Omental fat pad (tissue), 4 donors: ENCODE data around the gene MALL. TPM values are rescaled to one million over a fixed set of nuclear protein-coding genes. Genes with fewer than 3 reads are reported as not detected.
"Not testable (repeated sequence)": the region's sequence is repeated elsewhere in the genome, so short reads cannot be mapped to it uniquely, and the experiment has no call there.

ENCODE experiments used
- ATAC-seq: fragments of 150-250 bp; one replicate; pipeline ENCODE4 v1.9.1; 2016; ENCODE audit warnings: mild to moderate bottlenecking, moderate library complexity; ENCODE audit not compliant: low FRiP score
- DNase-seq: peaks from one replicate; pipeline ENCODE4 v3.0.0-alpha.2; 2019; ENCODE audit warnings: low spot score
- small RNA-seq: library from RNA; depleted of rRNA; stranded (forward); fragments of <200 nt; gene quantifications from one replicate; pipeline ENCODE3, GENCODE V24; 2016
- total RNA-seq, 4 donors: library from RNA; depleted of rRNA; stranded (reverse); fragments of >200 nt; gene quantifications; one replicate each; pipeline ENCODE4 v1.1.0, GENCODE V29; 2016

Gene MALL
- total RNA-seq, 4 donors from 2014 or later: 6.7 to 38.5 (median 17.1) TPM

DNA sequence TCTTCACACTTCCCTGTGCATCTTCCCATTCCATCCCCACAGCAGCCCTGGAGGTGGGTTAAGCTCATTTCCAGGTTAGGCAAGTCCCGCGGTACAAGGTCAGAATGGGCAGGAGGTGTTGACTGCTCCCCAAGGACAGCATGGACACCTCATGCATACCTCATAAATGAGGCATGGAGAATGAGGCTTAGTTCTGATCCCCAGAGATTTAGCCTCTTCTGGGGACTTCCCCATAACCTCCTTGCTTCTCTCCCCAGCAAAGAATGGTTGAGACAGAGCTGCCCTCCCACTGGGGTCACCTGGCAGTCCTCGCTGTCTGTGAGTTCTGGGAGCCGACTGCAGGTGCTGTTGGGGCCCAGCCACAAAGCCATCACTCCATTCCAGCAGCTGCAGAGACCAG, 68.4 kb downstream of the MALL start:
- DNase-seq, ATAC-seq: not testable (repeated sequence)

DNA sequence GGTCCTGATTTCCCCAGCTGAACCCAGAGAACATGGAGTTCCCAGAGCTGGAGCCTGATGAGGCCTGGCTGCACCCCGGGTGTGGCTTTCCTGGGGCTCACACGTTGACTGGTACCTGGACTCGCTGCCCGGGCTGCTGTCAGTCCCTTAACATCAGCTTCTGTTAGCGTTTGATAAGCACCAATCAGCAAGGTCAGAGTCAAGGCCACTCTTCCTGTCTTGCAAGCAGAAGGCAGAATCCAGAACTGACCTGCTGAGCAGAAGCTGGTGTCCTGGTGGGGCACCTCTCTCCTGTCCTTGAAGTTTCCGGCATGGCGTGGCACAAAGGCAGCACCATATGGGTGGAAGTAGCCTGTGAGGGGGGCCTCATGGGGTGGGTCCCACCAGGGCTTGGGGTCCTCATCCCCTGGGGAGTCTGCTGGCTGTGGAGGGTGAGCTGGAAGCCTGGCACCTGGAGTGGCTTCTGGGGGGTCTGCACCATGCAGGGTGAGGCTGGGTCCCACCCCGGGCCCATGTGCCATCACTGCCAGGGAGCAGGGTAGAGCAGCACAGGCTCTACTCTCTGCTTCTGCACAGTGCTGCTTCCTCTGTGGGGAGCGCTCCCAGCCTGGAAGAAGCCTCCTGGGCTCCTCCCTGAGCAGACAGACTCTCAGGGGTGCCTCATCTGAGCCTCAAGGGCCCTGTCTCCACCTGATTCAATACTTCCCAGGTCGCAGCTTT, 73.5 kb downstream of the MALL start:
- peak; percentile 4 for DNase-seq
- not testable (repeated sequence) for ATAC-seq

- DNase-seq, ATAC-seq: not testable (repeated sequence)
These were observed 78.3 kb downstream of the MALL start for GRCh38 chr2:110037336-110037735.

GRCh38 chr2:110035384-110035783, 80.2 kb downstream of the MALL start:
- DNase-seq, ATAC-seq: not testable (repeated sequence)

- ATAC-seq, DNase-seq: not testable (repeated sequence)
These were observed 80.7 kb downstream of the MALL start for GRCh38 chr2:110034935-110035334.

Small RNA genes lying within 50 kb of the gene (small RNA-seq; reads per million reads assigned to genes)
- gene MIR4267 (not detected), gene MIR4436B1 (not detected)

Other genes starting within 250 kb of the MALL start
- gene LIMS3, start 217.1 kb downstream of the MALL start, total RNA-seq: 1 to 10 TPM in 3 of 4 donors, not detected in 1; 1.2 to 2.4 (median 2.2) TPM
- gene NPHP1, start 89.2 kb upstream of the MALL start, total RNA-seq: 1 to 10 TPM; 2.4 to 7.4 (median 3.7) TPM
- 100 to 1,000 TPM in 2 of 4 donors, 10 to 100 TPM in 2; 60.9 to 135 (median 88.3) TPM for gene MTLN, start 96.7 kb upstream of the MALL start, total RNA-seq